Gastroesophageal sphincter (tissue), 4 donors: ENCODE measurements around the gene MAML3. TPM values are rescaled to one million over a fixed set of nuclear protein-coding genes. Genes with fewer than 3 reads are reported as not detected.

Source experiments
- ATAC-seq: fragments of 150-250 bp; one replicate; pipeline ENCODE4 v1.9.1; 2016; ENCODE audit warnings: mild to moderate bottlenecking, moderate library complexity
- H3K27ac ChIP-seq, 4 donors: fragments of 200-600 bp; sonication (generic) in 3 of 4; 1 replicate in 3 of 4; 2 replicates in 1 of 4; pipeline ENCODE4 v1.5.1; 2016 to 2019
- H3K27me3 ChIP-seq: fragments of 200-600 bp; sonication (generic); one replicate; pipeline ENCODE4 v1.5.1; 2019
- H3K36me3 ChIP-seq, 2 donors: fragments of 200-600 bp; sonication (generic); one replicate each; pipeline ENCODE4 v1.5.1; 2019; ENCODE audit warnings: control low read depth in 1 of 2
- H3K4me1 ChIP-seq, 3 donors: fragments of 200-600 bp; sonication (generic); 1 replicate in 2 of 3; 2 replicates in 1 of 3; pipeline ENCODE4 v1.5.1; 2016 to 2019; ENCODE audit warnings: control low read depth in 2 of 3
- H3K4me3 ChIP-seq, 2 donors: fragments of 200-600 bp; sonication (generic); one replicate each; pipeline ENCODE4 v1.5.1; 2019; ENCODE audit warnings: mild to moderate bottlenecking in 1 of 2, moderate library complexity in 1 of 2
- H3K9me3 ChIP-seq, 3 donors: fragments of 200-600 bp; sonication (generic); one replicate each; pipeline ENCODE4 v1.5.1; 2017 to 2019; ENCODE audit warnings: control low read depth in 2 of 3
- EP300 ChIP-seq: sonication (generic); formaldehyde crosslinking; IDR thresholded peaks from one replicate; pipeline ENCODE4 v1.6.1; 2017; ENCODE audit warnings: antibody characterized with exemption, mild to moderate bottlenecking
- POLR2A ChIP-seq, 2 donors: fragments of 450-650 bp; IDR thresholded peaks; one replicate each; pipeline ENCODE4 v1.6.1; 2017; ENCODE audit warnings: antibody characterized with exemption in 2 of 2, mild to moderate bottlenecking in 2 of 2, moderate library complexity in 1 of 2
- POLR2AphosphoS5 ChIP-seq: sonication (generic); formaldehyde crosslinking; IDR thresholded peaks from one replicate; pipeline ENCODE4 v1.6.1; 2017; ENCODE audit warnings: antibody characterized with exemption
- WGBS, 2 donors: methylation state at CpG; one replicate each; pipeline ENCODE4 v1.1.5; 2018; ENCODE audit warnings: low coverage in 1 of 2; 5-methylcytosine and 5-hydroxymethylcytosine counted together
- total RNA-seq, 4 donors: library from RNA; depleted of rRNA; stranded (reverse); fragments of >200 nt; gene quantifications; one replicate each; pipeline ENCODE4 v1.1.0, GENCODE V29; 2016
- TF ChIP-seq, protein P1 (sequence below), 4 experiments: fragments of 200-600 bp in 2 of 4; fragments of 450-650 bp in 2 of 4; sonication (generic) in 1 of 4; IDR thresholded peaks; one replicate each; pipeline ENCODE4 v1.5.1; 2017 to 2019; ENCODE audit warnings: antibody characterized with exemption in 4 of 4, mild to moderate bottlenecking in 2 of 4, moderate library complexity in 2 of 4

MAML3 gene
- total RNA-seq, 4 donors from 2014 or later: 5.3 to 10.6 (median 9.3) TPM

DNA sequence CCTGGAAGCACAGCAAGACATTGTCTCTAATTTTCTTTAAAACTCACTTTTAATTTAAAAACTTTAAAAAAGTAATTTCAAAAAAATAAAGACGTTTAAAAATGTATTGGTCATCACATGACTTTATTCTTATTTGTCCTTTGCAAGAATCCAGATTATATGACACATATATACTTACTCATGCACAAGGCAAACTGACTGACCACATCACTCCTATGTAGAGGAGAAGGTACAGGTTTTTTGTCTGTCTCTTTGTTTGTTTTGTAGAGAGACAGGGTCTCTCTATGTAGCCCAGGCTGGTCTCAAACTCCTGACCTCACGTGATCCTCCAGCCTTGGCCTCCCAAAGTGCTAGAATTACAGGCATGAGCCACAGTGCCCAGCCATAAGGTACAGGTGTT lies 28.6 kb downstream of the MAML3 start:
- no peaks in the 10 kb centered on the region for H3K9me3 ChIP-seq
- TF ChIP-seq, protein P1, sequence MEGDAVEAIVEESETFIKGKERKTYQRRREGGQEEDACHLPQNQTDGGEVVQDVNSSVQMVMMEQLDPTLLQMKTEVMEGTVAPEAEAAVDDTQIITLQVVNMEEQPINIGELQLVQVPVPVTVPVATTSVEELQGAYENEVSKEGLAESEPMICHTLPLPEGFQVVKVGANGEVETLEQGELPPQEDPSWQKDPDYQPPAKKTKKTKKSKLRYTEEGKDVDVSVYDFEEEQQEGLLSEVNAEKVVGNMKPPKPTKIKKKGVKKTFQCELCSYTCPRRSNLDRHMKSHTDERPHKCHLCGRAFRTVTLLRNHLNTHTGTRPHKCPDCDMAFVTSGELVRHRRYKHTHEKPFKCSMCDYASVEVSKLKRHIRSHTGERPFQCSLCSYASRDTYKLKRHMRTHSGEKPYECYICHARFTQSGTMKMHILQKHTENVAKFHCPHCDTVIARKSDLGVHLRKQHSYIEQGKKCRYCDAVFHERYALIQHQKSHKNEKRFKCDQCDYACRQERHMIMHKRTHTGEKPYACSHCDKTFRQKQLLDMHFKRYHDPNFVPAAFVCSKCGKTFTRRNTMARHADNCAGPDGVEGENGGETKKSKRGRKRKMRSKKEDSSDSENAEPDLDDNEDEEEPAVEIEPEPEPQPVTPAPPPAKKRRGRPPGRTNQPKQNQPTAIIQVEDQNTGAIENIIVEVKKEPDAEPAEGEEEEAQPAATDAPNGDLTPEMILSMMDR (IDR thresholded peaks at IDR 0.05): no peak
- no peak for TF ChIP-seq POLR2AphosphoS5
- TF ChIP-seq EP300: no peak
- TF ChIP-seq POLR2A (IDR thresholded peaks at IDR 0.05): no peak
- ATAC-seq: no peak
- H3K4me1 ChIP-seq: peaks cover 0 to 10% (median 0%) of the 10 kb centered on the region in 3 donors
- 84 to 95% methylated on average over 2 of the region's 2 CpGs for WGBS, 2 donors
- H3K36me3 ChIP-seq: no peaks in the 10 kb centered on the region
- H3K27ac ChIP-seq: no peak overlapping the region
- no peaks in the 10 kb centered on the region for H3K27me3 ChIP-seq
- H3K4me3 ChIP-seq: no peak overlapping the region

DNA sequence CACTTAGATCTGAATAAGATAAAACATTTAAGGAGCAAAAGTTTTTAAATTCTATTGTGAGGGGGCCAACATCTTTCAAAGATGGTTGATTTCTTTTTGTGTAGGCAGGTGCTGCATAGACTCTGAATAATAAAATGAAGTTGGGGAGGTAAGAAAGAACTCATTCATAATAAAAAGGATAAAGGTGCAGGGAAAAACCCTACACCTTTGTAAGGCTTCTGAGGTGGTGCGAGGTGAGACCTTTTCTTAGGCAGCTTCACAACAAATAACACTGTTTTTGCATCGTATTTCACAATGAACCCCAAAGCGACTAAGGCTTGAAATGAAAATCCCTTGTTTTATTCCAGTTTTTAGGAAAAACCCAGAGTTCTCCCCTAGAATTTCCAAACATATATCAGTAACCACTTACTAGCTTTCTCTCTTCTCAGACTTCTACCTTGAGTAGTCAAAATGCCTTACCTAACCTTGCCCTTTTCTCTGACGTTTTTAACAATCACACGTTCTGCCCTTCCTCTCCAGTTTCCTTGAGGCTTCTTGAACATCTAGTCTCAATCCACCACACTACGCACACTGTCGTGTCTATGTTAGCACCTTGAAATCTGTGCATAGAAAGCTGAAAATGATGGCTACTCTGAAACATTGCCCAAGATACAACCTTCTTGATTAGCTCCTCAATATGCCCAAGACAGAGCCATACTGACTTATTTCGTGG lies 30.2 kb downstream of the MAML3 start:
- ATAC-seq: no peak
- no peaks in the 10 kb centered on the region for H3K9me3 ChIP-seq
- WGBS, 2 donors: 92 to 95% methylated on average over 6 to 7 of the region's 8 CpGs
- H3K27me3 ChIP-seq: no peaks in the 10 kb centered on the region
- H3K4me1 ChIP-seq: peaks cover 0 to 10% (median 0%) of the 10 kb centered on the region in 3 donors
- H3K36me3 ChIP-seq: no peaks in the 10 kb centered on the region
- no peak overlapping the region for H3K4me3 ChIP-seq
- TF ChIP-seq, protein P1 (IDR thresholded peaks at IDR 0.05): no peak
- no peak overlapping the region for H3K27ac ChIP-seq

DNA sequence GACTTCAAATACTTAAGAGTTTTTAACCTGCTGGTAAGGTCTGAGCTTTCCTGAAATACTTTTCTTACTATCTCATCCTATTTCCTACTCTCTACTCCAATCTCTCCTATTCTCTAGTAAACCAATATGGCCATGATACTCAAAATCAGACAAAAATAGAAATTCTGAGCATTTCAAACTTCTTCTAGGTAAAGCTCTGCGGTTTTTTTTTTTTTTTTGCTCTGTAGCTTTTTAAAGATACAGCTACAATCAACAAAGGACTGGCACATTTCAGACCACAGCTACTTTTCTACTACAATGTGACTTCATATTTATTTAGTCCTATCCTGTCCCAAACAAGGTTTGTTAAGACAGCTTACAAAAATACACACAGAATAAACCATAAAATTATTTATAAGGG lies 31.1 kb downstream of the MAML3 start:
- no peak overlapping the region for H3K27ac ChIP-seq

DNA sequence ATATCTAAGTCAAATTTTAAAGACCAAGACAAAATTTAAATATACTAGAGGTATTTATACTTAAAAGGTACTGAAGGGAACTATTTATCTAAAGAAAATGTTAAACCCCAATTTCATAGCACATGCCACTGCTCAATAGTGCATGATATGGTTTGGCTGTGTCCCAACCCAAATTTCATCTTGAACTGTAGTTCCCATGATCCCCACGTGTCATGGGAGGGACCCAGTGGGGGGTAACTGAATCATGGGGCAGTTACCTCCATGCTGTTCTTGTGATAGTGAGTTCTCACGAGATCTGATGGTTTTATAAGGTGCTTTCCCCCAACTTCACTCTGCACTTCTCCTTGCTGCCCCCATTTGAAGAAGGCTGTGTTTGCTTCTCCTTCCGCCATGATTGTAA lies 32.3 kb downstream of the MAML3 start:
- no peaks in the 10 kb centered on the region for H3K9me3 ChIP-seq
- no peaks in the 10 kb centered on the region for H3K27me3 ChIP-seq
- peaks cover 0 to 10% (median 0%) of the 10 kb centered on the region in 3 donors for H3K4me1 ChIP-seq
- WGBS, 2 donors: 90 to 93% methylated on average over 3 of the region's 3 CpGs
- no peaks in the 10 kb centered on the region for H3K36me3 ChIP-seq
- H3K4me3 ChIP-seq: no peak overlapping the region
- TF ChIP-seq POLR2A (IDR thresholded peaks at IDR 0.05): no peak
- no peak for TF ChIP-seq POLR2AphosphoS5
- TF ChIP-seq, protein P1 (IDR thresholded peaks at IDR 0.05): no peak
- no peak for TF ChIP-seq EP300
- no peak for ATAC-seq
- no peak overlapping the region for H3K27ac ChIP-seq

More for the DNA sequence above, 31.1 kb downstream of the MAML3 start:
- TF ChIP-seq, protein P1 (IDR thresholded peaks at IDR 0.05): no peak
- TF ChIP-seq POLR2AphosphoS5 (no peak), EP300 (no peak), POLR2A (IDR thresholded peaks at IDR 0.05) (no peak)
- Histone ChIP-seq H3K27me3 (no peaks in the 10 kb centered on the region), H3K36me3 (no peaks in the 10 kb centered on the region), H3K9me3 (no peaks in the 10 kb centered on the region), H3K4me1 (peaks cover 0 to 10% (median 0%) of the 10 kb centered on the region in 3 donors), H3K4me3 (no peak overlapping the region)
- WGBS, 2 donors: 47 to 62% methylated on average over 1 of the region's 1 CpG
- no peak for ATAC-seq

DNA sequence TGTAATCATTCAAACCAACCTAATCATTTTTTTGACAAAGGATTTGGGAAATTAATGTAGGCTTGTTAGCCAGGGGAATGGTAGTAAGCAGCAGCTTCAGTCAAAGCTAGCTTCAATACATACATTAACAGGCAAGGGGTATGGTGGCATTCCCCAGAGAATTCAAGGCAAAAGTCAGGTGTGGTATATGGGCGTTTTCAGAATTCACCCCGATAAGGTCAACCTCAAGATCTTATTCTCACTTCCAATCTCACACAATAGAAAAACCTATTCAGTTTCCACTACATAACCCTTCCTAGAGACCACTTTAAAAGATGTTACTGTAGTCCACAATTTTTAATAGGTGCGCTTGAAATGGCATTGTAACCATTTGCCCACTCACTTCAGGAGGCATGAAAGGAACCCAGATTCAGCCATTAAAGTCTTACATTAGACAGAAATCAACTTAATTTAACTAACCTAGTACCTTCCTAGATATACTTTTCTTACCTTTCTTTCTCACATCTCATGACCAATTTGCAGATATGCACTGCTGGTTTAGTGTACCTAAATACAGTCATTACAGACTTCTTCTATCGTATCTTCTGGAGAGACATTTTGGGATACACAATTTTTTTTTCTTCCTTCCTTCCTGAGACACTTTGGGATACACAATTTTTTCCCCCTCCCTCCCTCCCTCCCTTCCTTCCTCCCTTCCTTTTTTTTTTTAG lies 34.9 kb downstream of the MAML3 start:
- WGBS, 2 donors: 92 to 97% methylated on average over 4 of the region's 4 CpGs
- no peak for ATAC-seq
- no peak overlapping the region for H3K27ac ChIP-seq
- TF ChIP-seq, protein P1 (IDR thresholded peaks at IDR 0.05): no peak
- TF ChIP-seq EP300 (no peak), POLR2AphosphoS5 (no peak), POLR2A (IDR thresholded peaks at IDR 0.05) (no peak)
- no peak overlapping the region for H3K4me3 ChIP-seq
- no peaks in the 10 kb centered on the region for H3K27me3 ChIP-seq
- no peaks in the 10 kb centered on the region for H3K36me3 ChIP-seq
- H3K4me1 ChIP-seq: peaks cover 0 to 10% (median 0%) of the 10 kb centered on the region in 3 donors
- no peaks in the 10 kb centered on the region for H3K9me3 ChIP-seq
